Activated naive CD8-positive, alpha-beta T cell (primary cell): ENCODE measurements around the gene ZG16B.

ENCODE experiments used
- H3K27ac Mint-ChIP-seq: one replicate; pipeline ENCODE4 v1.8.0; 2021; ENCODE audit warnings: mixed read lengths
- H3K27me3 Mint-ChIP-seq: one replicate; pipeline ENCODE4 v1.8.0; 2021; ENCODE audit warnings: mixed read lengths
- H3K36me3 Mint-ChIP-seq: one replicate; pipeline ENCODE4 v1.8.0; 2021; ENCODE audit warnings: mixed read lengths
- H3K4me1 Mint-ChIP-seq: one replicate; pipeline ENCODE4 v1.8.0; 2021; ENCODE audit warnings: low read depth, mixed read lengths
- H3K4me3 Mint-ChIP-seq: one replicate; pipeline ENCODE4 v1.8.0; 2021; ENCODE audit warnings: mild to moderate bottlenecking, mixed read lengths
- H3K9me3 Mint-ChIP-seq: one replicate; pipeline ENCODE4 v1.8.0; 2021; ENCODE audit warnings: low read depth, mixed read lengths

The ZG16B gene

DNA sequence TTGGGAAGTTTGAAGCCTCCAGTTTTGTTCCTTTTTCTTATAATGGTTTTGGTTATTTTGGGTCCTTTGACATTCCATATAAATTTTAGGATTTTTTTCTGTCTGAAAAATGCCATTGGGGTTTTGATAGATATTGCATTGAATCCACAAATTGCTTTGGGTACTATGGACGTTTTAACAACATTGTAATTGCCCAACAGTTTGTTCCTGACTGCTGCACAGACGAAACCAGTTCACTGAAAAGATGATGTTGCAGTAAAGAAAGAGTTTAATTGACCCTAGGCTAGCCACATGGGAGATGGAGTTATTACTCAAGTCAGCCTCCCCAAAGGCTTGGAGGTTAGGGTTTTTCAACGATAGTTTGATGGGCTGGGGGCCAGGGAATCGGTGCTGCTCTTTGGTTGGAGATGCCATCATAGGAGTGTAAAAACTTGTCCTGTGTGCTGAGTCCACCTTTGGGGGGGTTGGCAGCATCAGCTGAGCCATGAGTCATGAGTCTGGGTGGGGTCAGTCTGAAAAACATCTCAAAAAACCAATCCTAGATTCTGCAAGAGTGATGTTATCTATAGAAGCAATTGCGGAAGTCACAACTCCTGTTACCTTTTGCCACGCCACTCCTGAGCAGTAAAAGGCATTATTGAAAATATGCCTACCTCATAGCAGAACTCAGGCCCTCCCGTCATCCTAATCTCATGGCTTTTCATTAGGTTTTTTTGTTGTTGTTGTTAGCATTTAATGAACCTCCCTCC lies 34.5 kb upstream of the ZG16B start:
- H3K27me3 Mint-ChIP-seq, result peaks cover 7% of the 10 kb centered on the region
- H3K9me3 Mint-ChIP-seq, result no peaks in the 10 kb centered on the region
- no peak overlapping the region for H3K27ac Mint-ChIP-seq
- no peak overlapping the region for H3K4me3 Mint-ChIP-seq
- H3K36me3 Mint-ChIP-seq, result no peaks in the 10 kb centered on the region
- no peaks in the 10 kb centered on the region for H3K4me1 Mint-ChIP-seq

DNA sequence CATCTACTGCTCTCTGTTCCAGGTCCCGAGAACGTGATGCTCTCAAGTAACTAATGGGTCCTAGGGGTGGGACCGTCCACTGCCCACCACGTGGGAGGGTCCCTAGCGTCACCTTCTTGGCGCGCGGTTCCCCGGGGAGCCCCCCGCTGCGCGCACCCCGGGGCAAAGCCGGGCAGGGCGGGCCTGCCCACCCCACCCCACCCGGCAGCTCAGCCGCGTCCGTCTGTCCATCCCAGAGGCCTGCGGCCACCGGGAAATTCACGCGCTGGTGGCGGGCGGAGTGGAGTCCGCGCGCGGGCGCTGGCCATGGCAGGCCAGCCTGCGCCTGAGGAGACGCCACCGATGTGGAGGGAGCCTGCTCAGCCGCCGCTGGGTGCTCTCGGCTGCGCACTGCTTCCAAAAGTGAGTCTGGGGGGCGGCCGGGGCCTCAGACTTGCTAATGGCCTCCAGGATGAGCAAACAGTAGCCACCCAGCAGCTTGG lies 31.3 kb upstream of the ZG16B start:
- peaks cover 3% of the 10 kb centered on the region for H3K27me3 Mint-ChIP-seq
- peaks cover 3% of the 10 kb centered on the region for H3K9me3 Mint-ChIP-seq
- no peak overlapping the region for H3K27ac Mint-ChIP-seq
- H3K4me1 Mint-ChIP-seq, result no peaks in the 10 kb centered on the region
- H3K4me3 Mint-ChIP-seq, result no peak overlapping the region
- H3K36me3 Mint-ChIP-seq, result peaks cover 2% of the 10 kb centered on the region

DNA sequence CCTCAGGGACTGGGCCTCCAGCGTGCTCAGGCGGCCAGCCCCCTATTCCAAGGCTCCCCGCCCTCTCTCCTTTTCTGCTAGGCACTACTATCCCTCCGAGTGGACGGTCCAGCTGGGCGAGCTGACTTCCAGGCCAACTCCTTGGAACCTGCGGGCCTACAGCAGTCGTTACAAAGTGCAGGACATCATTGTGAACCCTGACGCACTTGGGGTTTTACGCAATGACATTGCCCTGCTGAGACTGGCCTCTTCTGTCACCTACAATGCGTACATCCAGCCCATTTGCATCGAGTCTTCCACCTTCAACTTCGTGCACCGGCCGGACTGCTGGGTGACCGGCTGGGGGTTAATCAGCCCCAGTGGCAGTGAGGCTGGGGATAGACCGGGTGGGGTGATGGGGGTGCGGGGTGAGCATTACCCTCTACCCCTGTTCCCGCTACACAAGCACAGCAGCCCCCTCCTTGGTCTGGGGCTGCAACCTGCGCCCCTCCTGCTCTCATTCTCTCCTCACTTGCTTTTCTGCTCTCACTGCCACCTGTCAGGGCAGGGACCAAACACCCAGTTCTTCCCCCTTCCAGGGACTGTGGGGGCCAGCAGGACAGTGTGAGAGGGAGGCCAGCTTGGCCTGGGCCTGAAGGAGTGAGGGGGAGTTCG lies 30.8 kb upstream of the ZG16B start:
- peaks cover 2% of the 10 kb centered on the region for H3K27me3 Mint-ChIP-seq
- H3K36me3 Mint-ChIP-seq, result peaks cover 3% of the 10 kb centered on the region
- peaks cover 5% of the 10 kb centered on the region for H3K9me3 Mint-ChIP-seq
- no peak overlapping the region for H3K27ac Mint-ChIP-seq
- no peak overlapping the region for H3K4me3 Mint-ChIP-seq
- H3K4me1 Mint-ChIP-seq, result no peaks in the 10 kb centered on the region

DNA sequence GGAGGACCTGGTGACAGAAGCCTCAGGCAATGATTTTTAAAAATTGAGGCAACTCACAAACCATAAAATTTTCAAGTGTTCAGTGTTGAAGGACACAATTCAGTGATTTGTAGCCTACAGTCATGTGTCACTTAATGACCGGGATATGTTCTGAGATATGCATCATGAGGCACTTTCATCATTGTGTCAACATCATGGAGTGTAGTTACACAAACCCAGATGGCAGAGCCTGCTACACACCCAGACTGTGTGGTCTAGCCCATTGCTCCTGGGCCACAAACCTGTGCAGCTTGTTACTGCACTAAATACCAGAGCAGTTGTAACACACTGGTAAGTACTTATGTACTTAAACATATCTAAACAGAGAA lies 30.3 kb upstream of the ZG16B start:
- Mint-ChIP-seq H3K4me1 (no peaks in the 10 kb centered on the region), H3K36me3 (peaks cover 3% of the 10 kb centered on the region), H3K27me3 (no peaks in the 10 kb centered on the region), H3K9me3 (peaks cover 5% of the 10 kb centered on the region), H3K4me3 (no peak overlapping the region), H3K27ac (no peak overlapping the region)

DNA sequence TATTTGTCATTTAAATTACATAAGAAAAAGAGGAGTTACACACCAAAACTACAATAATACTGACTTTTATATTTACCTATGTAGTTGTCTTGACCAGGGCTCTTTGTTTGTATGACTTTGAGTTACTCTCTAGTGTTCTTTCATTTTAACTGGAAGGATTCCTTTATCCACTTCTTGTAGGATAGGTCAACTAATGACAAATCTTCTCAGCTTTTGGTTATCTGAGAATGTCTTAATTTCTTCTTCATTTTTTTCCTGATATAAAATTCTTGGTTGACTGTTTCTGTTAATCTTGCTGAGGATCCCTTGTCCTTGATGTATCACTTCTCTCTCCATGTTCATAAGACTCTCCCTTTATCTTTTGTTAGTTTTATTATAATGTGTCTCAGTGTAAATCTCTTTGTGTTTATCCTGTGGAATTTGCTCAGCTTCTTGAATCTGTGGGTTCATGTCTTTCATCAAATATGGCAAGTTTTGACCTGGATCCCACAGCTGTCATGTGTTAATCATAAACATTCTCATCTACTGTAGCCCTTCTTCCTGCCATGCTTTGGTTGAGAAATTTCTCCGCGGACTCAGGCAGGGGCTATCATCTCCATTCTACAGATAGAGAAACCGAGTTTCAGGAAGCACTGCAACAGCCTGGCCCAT lies 26.4 kb upstream of the ZG16B start:
- Mint-ChIP-seq H3K4me1 (no peaks in the 10 kb centered on the region), H3K4me3 (no peak overlapping the region), H3K9me3 (peaks cover 5% of the 10 kb centered on the region), H3K27ac (no peak overlapping the region), H3K36me3 (peaks cover 3% of the 10 kb centered on the region), H3K27me3 (no peaks in the 10 kb centered on the region)

DNA sequence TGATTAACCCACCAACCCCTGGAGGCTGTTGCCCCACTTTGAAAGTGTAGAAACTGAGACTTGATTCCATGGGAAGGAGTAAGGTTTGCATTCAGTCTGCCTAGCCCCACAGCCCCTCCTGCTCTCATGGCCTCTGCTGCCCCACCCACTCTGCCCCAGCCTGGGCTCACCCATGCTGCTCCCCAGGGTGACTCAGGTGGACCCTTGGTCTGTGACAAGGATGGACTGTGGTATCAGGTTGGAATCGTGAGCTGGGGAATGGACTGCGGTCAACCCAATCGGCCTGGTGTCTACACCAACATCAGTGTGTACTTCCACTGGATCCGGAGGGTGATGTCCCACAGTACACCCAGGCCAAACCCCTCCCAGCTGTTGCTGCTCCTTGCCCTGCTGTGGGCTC lies 25.4 kb upstream of the ZG16B start:
- peaks cover 3% of the 10 kb centered on the region for H3K27me3 Mint-ChIP-seq

DNA sequence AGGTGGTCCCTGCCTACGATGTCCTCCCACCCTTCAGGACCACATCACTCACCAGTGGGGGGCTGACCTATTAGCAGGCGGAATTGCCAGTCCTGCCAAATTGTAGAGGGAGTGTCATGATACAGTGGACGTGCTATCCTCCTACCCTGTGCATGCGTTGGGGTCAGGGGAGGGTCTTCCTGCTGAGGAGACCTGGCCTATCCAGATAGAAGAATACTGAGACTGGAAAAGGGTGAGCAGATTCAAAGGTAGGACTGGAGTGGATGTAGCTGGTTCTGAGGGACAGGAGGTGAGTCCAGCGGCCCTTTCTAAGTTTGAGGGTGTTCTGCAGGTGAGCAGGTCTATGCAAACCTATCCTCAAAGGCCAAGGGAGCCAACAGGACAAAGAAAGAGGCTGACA lies 23.8 kb upstream of the ZG16B start:
- no peak overlapping the region for H3K27ac Mint-ChIP-seq
- peaks cover 3% of the 10 kb centered on the region for H3K36me3 Mint-ChIP-seq
- no peaks in the 10 kb centered on the region for H3K4me1 Mint-ChIP-seq
- no peak overlapping the region for H3K4me3 Mint-ChIP-seq
- H3K9me3 Mint-ChIP-seq, result peaks cover 5% of the 10 kb centered on the region
- peaks cover 3% of the 10 kb centered on the region for H3K27me3 Mint-ChIP-seq

More for the DNA sequence above, 25.4 kb upstream of the ZG16B start:
- Mint-ChIP-seq H3K9me3 (peaks cover 5% of the 10 kb centered on the region), H3K4me1 (no peaks in the 10 kb centered on the region), H3K27ac (no peak overlapping the region), H3K4me3 (no peak overlapping the region), H3K36me3 (peaks cover 3% of the 10 kb centered on the region)

DNA sequence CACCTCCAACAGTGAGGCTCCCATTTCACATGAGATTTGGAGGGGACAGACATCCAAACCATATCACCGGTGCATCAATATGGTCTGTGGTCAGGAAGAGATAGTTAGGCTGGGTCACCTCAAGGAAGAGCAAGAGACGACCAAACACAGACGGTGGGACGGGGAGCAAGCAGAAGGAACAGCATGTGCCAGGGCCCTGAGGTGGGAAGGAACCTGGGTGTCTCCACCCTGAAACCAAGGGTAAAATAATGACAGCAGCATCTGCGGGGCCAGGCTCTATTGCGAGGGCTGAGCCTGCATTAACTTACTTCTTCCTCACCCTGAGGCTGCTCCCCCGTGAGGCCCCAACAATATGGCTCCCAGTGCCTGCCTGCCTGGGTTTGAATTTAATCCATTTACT lies 21.9 kb upstream of the ZG16B start:
- Mint-ChIP-seq H3K4me1 (no peaks in the 10 kb centered on the region), H3K36me3 (peaks cover 3% of the 10 kb centered on the region), H3K27ac (no peak overlapping the region), H3K4me3 (no peak overlapping the region), H3K27me3 (peaks cover 3% of the 10 kb centered on the region), H3K9me3 (peaks cover 5% of the 10 kb centered on the region)

DNA sequence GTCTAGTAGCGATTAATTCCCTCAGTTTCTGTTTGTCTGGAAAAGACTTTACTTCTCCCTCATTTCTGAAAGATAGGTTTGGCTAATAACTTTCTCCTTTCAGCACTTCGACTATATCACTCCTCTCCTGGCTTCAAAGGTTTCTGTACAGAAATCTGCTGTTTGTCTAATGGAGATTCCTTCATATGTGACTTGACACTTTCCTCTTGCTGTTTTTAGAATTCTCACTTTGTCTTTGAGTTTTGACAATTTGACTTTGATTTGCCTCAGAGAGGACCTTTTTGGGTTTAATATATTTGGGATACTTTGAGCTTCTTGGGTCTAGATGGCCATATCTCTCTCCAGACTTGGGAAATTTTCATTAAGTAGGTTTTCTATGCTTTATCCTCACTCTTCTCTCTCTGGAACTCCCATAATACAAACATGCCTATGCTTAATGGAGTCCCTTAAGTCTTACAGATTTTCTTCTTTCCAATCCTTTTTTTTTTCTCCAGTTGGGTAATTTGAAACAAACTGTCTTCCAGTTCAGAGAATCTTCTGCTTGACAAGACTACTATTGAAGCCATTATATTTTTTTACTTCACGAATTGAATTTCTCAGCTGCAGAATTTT lies 20.8 kb upstream of the ZG16B start:
- Mint-ChIP-seq H3K9me3 (no peaks in the 10 kb centered on the region), H3K4me3 (no peak overlapping the region), H3K27ac (no peak overlapping the region)

DNA sequence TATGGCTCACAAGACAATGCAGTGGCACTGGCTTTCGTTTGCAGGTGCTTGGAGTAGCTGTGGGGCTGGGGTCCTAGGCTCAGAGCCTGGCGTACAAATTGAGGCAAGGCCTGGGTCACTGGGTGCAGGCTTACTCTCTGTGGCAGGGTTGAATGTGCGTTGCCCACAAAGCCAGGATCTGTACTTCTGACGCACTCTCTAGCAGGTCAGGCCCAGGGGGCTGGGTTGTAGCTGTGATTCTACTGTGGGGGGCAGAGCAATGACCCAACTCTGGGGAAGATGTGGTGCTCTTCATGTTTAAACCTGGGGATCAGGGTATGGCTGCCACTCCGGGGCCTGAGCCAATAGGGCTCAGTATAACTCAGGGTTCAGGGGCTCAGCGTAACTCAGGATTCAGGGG lies 19.5 kb upstream of the ZG16B start:
- peaks cover 3% of the 10 kb centered on the region for H3K27me3 Mint-ChIP-seq
- H3K9me3 Mint-ChIP-seq, result no peaks in the 10 kb centered on the region
- no peaks in the 10 kb centered on the region for H3K4me1 Mint-ChIP-seq
- no peaks in the 10 kb centered on the region for H3K36me3 Mint-ChIP-seq
- no peak overlapping the region for H3K27ac Mint-ChIP-seq
- H3K4me3 Mint-ChIP-seq, result no peak overlapping the region

More for the DNA sequence above, 20.8 kb upstream of the ZG16B start:
- no peaks in the 10 kb centered on the region for H3K36me3 Mint-ChIP-seq
- no peaks in the 10 kb centered on the region for H3K4me1 Mint-ChIP-seq
- H3K27me3 Mint-ChIP-seq, result peaks cover 3% of the 10 kb centered on the region

DNA sequence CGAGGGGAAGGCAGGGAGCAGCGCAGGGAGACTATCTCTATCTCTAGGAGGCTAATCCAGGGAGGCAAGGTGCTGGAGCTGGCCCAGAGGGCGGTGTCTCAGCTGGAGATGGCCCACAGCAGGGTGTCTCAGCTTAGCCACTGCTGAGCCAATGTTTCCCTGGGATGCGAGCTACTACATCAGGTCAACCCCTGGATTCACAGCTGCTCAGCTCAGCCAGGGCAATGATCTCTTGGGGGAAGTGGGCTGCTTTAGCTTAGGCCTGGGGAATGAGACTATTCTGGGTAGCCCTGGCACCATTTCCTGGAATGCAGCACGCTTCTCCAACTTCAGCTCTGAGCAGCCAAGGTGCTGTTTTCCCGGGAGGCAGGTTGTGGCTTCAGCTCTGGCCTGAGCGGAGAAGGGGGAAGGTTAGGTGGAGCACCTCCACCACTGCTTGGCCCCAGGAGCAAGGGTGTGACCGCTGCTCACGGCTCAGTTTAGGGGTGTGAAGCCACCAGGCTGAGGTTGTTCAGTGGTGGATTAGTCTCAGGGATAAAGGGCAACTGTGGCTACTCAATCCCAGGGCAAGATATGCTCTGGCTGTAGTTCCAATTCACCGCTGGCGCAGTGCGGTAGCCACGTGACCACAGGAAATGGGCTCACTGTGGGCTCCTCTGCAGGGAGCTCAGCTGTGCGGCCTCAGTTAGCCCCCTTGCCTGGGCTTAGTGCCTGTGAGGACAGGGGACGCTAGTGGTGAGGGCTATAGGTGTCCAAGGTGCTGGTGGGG lies 18.2 kb upstream of the ZG16B start:
- peaks cover 3% of the 10 kb centered on the region for H3K27me3 Mint-ChIP-seq
- H3K4me3 Mint-ChIP-seq, result no peak overlapping the region
- H3K36me3 Mint-ChIP-seq, result no peaks in the 10 kb centered on the region
- H3K9me3 Mint-ChIP-seq, result no peaks in the 10 kb centered on the region
- no peaks in the 10 kb centered on the region for H3K4me1 Mint-ChIP-seq
- no peak overlapping the region for H3K27ac Mint-ChIP-seq

DNA sequence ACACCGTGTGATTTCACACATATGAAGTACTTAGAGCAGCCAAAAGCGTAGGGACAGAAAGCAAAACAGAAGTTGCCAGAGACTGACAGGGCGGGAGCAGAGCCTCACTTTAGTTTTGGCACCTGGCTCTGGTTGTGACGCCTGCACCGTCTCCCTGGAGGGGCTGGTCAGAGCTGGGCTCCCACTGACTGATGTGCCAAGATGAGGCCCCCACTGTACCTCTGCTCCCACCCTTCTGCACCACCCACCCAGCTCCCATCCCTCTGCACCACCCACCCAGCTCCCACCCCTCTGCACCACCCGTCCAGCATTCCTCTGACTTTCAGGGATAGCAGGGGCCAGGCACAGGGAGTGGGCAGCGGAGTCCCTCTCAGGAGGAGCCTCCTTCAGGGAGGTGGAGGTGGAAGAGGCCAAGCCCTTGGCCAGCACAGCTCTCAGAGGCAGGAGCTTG lies 16.3 kb upstream of the ZG16B start:
- H3K9me3 Mint-ChIP-seq, result no peaks in the 10 kb centered on the region
- no peak overlapping the region for H3K27ac Mint-ChIP-seq
- peaks cover 2% of the 10 kb centered on the region for H3K27me3 Mint-ChIP-seq
- H3K36me3 Mint-ChIP-seq, result no peaks in the 10 kb centered on the region
- H3K4me1 Mint-ChIP-seq, result no peaks in the 10 kb centered on the region
- no peak overlapping the region for H3K4me3 Mint-ChIP-seq

DNA sequence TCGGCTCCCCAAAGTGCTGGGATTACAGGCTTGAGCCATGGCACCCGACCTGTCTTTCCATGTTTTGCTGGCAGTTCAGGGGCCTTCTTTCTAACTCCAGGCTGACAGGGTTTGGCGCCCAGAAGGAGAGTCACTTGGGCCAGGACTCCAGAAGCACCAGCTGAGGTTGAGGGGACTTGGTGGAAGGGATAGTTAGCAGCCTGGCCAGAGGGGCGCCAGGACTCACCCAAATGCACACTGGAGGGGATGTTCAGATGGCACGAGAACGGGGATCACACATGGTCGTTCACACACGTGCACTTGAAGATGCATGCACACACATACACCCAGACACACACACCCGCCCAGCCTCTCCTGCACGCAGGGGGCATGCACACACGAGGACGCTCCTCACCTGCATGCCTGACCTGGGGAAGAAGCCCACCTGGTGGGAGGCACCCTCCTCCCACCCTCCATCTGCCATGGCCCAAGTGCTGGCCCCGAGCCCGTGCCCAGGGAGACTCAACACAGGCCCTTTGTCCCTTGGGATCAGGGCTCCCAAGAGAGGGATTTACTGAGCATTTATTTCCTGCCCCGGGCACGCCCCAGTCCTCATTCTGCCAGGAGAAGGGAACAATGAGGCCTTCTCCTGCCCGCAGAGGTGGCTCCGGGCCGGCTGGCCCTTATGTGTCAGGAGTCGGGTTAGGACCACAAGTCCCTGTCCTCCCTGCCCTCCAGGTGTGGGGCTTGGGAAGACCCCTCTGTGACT lies 15.4 kb upstream of the ZG16B start:
- no peaks in the 10 kb centered on the region for H3K36me3 Mint-ChIP-seq
- no peaks in the 10 kb centered on the region for H3K9me3 Mint-ChIP-seq
- no peak overlapping the region for H3K4me3 Mint-ChIP-seq
- H3K27ac Mint-ChIP-seq, result no peak overlapping the region
- H3K4me1 Mint-ChIP-seq, result no peaks in the 10 kb centered on the region
- H3K27me3 Mint-ChIP-seq, result no peaks in the 10 kb centered on the region

DNA sequence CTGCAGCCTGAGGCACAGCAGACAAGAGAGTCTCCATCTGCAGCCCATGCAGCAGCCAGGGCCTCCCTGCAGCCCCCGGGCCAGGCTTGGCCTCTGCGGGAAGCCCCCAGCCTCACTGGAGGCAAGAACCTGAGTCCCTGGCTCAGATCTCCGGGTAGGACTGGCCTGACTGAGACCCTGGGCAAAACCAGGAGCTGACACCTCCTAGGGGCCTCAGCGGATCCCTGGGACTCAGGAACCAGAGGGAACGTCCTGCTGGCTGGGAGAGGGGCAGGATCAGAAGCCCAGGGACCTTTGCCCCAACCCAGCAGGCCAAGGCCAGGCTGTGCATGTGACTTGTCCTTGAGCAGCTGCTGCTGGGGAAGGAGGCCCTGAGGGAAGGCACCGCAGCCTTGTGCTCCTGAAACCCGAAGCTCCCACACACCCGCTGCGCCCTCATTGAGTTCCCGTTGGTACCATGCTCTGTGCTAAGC lies 14.8 kb upstream of the ZG16B start:
- Mint-ChIP-seq H3K27ac (no peak overlapping the region), H3K4me1 (no peaks in the 10 kb centered on the region), H3K4me3 (no peak overlapping the region), H3K27me3 (no peaks in the 10 kb centered on the region), H3K9me3 (no peaks in the 10 kb centered on the region), H3K36me3 (no peaks in the 10 kb centered on the region)
